Left cardiac atrium (tissue), 4 donors: Measurements from ENCODE around the gene PIWIL1. TPM values are rescaled to one million over a fixed set of nuclear protein-coding genes. Genes with fewer than 3 reads are reported as not detected.

ENCODE experiments used
- ATAC-seq, 2 donors: fragments of 200-7000 bp; cut with Tn5 transposase; one replicate each; pipeline ENCODE4 v1.9.1; 2020; ENCODE audit warnings: mild to moderate bottlenecking in 2 of 2, moderate library complexity in 2 of 2
- DNase-seq: peaks from one replicate; pipeline ENCODE4 v3.0.0-alpha.2; 2020
- intact Hi-C, 2 donors: fragments of 100-400 bp; cut with DNase I; formaldehyde crosslinking; loops; one replicate each; pipeline versions ENCODE4 v1.14.1 to v1.15.1; 2022 to 2023
- total RNA-seq, 2 donors: library from RNA; stranded (reverse); fragmentation: NEBNext Ultra II Directional; extraction: Animal tissue kit (Norgen Biotek cat#: 25700); gene quantifications; one replicate each; pipeline ENCODE4 v1.2.1, GENCODE V29; 2021
- donor health status: DM: no; HTN: yes; CAD: no.
- donor health status: DM: no; HTN: yes; CAD: no; lungs with severe emphysema.
- donor health status: DM: yes; HTN: yes; CAD: no.
- donor health status: Dilated cardiomyopathy.

The PIWIL1 gene
- total RNA-seq, 2 donors from 2014 or later = not detected

DNA sequence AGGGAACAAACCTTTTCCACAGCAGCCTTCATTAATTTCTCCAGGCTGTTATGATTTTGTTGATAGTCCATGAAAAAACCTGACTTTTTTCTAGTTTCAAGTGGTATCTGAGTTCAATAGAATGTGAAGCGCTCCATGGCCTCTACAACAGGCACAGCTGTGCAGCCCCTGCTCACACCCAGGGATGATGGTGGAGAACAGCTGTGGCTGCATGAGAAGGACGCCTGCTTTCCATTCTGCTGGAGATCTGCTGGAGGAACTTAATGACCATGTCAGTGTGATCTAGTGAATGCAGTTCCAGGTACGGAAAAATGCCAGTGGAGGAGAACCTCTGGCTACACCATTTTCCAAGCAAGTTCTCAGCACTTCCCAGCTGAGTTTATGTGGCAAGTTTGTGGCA is 80.6 kb downstream of the PIWIL1 start:
- ATAC-seq = no peak
- DNase-seq = no peak
- intact Hi-C loops = no loop called here

DNA sequence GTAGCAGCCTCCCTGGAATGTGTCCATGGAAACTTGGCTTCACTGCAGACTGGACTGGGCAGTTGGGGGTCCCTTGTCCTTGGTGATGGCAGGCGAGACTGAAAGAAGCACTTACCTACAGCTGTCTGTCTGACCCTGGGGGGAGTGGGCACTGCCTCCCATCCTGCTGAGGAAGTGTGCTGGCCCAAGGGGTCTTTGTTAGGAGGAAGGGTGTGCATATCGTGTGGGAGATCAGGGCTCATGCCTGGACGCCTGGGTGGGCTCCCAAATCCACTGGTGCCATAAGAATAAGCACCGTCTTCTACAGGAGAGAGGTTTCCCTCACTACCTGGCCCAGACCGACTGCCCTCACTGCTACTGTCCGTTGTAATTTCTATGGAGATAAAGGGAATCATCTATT is 81.4 kb downstream of the PIWIL1 start:
- intact Hi-C loops = no loop called here
- ATAC-seq (no peak), DNase-seq (no peak)

DNA sequence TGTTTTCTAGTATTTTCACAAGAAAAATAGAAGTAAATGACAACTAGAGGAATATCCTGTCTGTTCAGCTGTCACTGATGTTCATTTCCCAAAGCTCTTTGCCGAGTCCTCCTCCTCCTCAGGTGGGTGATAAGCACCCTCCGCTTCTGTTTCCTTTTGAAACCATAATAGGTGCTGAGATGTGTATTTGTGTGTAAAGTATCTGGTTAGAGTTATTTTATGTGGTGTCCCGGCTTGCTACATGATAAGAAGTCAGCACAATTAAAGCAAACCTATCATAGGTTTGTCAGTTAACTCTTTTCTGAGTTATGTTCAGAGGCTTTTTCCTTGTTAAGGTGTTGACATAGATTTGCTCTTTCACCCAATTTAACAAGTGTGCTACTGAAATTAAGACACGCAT is 82.4 kb downstream of the PIWIL1 start:
- no peak for ATAC-seq
- DNase-seq = no peak
- intact Hi-C loops = no loop called here

DNA sequence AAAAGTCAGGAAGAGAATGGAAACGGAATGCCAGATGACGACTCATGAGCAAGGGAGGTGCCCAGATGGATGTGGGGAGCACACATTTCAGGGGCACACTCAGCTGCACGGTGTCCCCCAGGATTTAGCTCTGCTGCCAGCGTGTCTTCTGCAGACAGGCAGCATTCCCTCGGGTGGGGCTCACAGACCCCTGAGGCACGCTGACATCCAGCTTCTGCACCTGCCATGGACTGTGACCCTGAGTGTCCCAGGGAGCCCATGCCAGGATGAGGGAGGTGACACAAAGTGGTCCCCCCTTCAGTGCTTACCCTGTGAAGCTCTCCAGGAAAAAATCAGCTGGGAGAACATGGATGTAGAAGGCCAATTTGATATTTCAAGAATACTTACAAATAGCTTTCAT is 84.2 kb downstream of the PIWIL1 start:
- DNase-seq (no peak), ATAC-seq (no peak)
- intact Hi-C loops = no loop called here

Other genes with a start within 250 kb of the PIWIL1 start
- gene FZD10, start 175.4 kb upstream of the PIWIL1 start, total RNA-seq = under 1 TPM; 0.12 to 0.31 TPM